ENCODE results near the gene DDX46. TPM values are rescaled to one million over a fixed set of nuclear protein-coding genes. Genes with fewer than 3 reads are reported as not detected.
"Not testable (repeated sequence)": the region's sequence is repeated elsewhere in the genome, so short reads cannot be mapped to it uniquely, and the experiment has no call there.

Gene DDX46
- total RNA-seq, 2 donors from 2014 or later = 55.2 to 99.2 TPM

GRCh38 chr5:134767528-134768291 is 9.1 kb downstream of the DDX46 start:
- not testable (repeated sequence) for H3K4me3 Mint-ChIP-seq; ATAC-seq (replicated peaks); H3K9me3 Mint-ChIP-seq; H3K4me1 Mint-ChIP-seq; H3K27me3 Mint-ChIP-seq; H3K27ac Mint-ChIP-seq
- H3K36me3 Mint-ChIP-seq (ENCODE audit: low read depth) = peaks cover 98% of the 10 kb centered on the region

- no peaks in the 10 kb centered on the region for H3K9me3 Mint-ChIP-seq
- ATAC-seq (replicated peaks) = no peak
- H3K27me3 Mint-ChIP-seq = no peaks in the 10 kb centered on the region
- H3K4me1 Mint-ChIP-seq = no peaks in the 10 kb centered on the region
- H3K27ac Mint-ChIP-seq = no peak overlapping the region
- no peak overlapping the region for H3K4me3 Mint-ChIP-seq
- H3K36me3 Mint-ChIP-seq (ENCODE audit: low read depth) = peaks cover 100% of the 10 kb centered on the region
Observed at GRCh38 chr5:134769206-134769605, 10.6 kb downstream of the DDX46 start.

- H3K27me3 Mint-ChIP-seq = no peaks in the 10 kb centered on the region
Observed at GRCh38 chr5:134772461-134773125, 14.0 kb downstream of the DDX46 start.

GRCh38 chr5:134777366-134777765 is 18.8 kb downstream of the DDX46 start:
- H3K27me3 Mint-ChIP-seq = no peaks in the 10 kb centered on the region
- H3K9me3 Mint-ChIP-seq = no peaks in the 10 kb centered on the region
- H3K36me3 Mint-ChIP-seq (ENCODE audit: low read depth) = peaks cover 95% of the 10 kb centered on the region
- ATAC-seq (replicated peaks) = no peak
- H3K27ac Mint-ChIP-seq = no peak overlapping the region
- H3K4me3 Mint-ChIP-seq = no peak overlapping the region
- H3K4me1 Mint-ChIP-seq = no peaks in the 10 kb centered on the region

More at GRCh38 chr5:134772461-134773125, 14.0 kb downstream of the DDX46 start:
- H3K36me3 Mint-ChIP-seq (ENCODE audit: low read depth) = peaks cover 100% of the 10 kb centered on the region
- no peak overlapping the region for H3K27ac Mint-ChIP-seq
- no peak for ATAC-seq (replicated peaks)
- H3K4me1 Mint-ChIP-seq = no peaks in the 10 kb centered on the region
- H3K4me3 Mint-ChIP-seq = no peak overlapping the region
- H3K9me3 Mint-ChIP-seq = no peaks in the 10 kb centered on the region

- no peaks in the 10 kb centered on the region for H3K9me3 Mint-ChIP-seq
- peaks cover 98% of the 10 kb centered on the region for H3K36me3 Mint-ChIP-seq (ENCODE audit: low read depth)
- H3K27ac Mint-ChIP-seq = peak overlapping the region; percentile 66
- ATAC-seq (replicated peaks) = no peak
- no peaks in the 10 kb centered on the region for H3K4me1 Mint-ChIP-seq
- H3K4me3 Mint-ChIP-seq = no peak overlapping the region
- no peaks in the 10 kb centered on the region for H3K27me3 Mint-ChIP-seq
Observed at GRCh38 chr5:134784241-134784920, 25.8 kb downstream of the DDX46 start.

GRCh38 chr5:134784946-134785620 is 26.5 kb downstream of the DDX46 start:
- Mint-ChIP-seq H3K36me3 (ENCODE audit: low read depth) (peaks cover 98% of the 10 kb centered on the region), H3K27ac (peak overlapping the region; percentile 66), H3K4me1 (no peaks in the 10 kb centered on the region), H3K27me3 (no peaks in the 10 kb centered on the region), H3K4me3 (no peak overlapping the region), H3K9me3 (no peaks in the 10 kb centered on the region)
- ATAC-seq (replicated peaks) = no peak

- Mint-ChIP-seq H3K36me3 (ENCODE audit: low read depth) (peaks cover 99% of the 10 kb centered on the region), H3K4me3 (no peak overlapping the region), H3K9me3 (no peaks in the 10 kb centered on the region), H3K27ac (no peak overlapping the region), H3K4me1 (no peaks in the 10 kb centered on the region), H3K27me3 (no peaks in the 10 kb centered on the region)
- no peak for ATAC-seq (replicated peaks)
Observed at GRCh38 chr5:134787692-134788091, 29.1 kb downstream of the DDX46 start.

GRCh38 chr5:134791580-134791979 is 33.0 kb downstream of the DDX46 start:
- Mint-ChIP-seq H3K36me3 (ENCODE audit: low read depth) (peaks cover 97% of the 10 kb centered on the region), H3K4me1 (no peaks in the 10 kb centered on the region), H3K9me3 (no peaks in the 10 kb centered on the region), H3K27ac (no peak overlapping the region), H3K4me3 (no peak overlapping the region), H3K27me3 (no peaks in the 10 kb centered on the region)
- no peak for ATAC-seq (replicated peaks)

GRCh38 chr5:134792286-134792685 is 33.7 kb downstream of the DDX46 start:
- Mint-ChIP-seq H3K9me3 (no peaks in the 10 kb centered on the region), H3K27me3 (no peaks in the 10 kb centered on the region), H3K27ac (no peak overlapping the region), H3K36me3 (ENCODE audit: low read depth) (peaks cover 97% of the 10 kb centered on the region), H3K4me3 (no peak overlapping the region), H3K4me1 (no peaks in the 10 kb centered on the region)
- no peak for ATAC-seq (replicated peaks)

- ATAC-seq (replicated peaks) = no peak
- H3K27me3 Mint-ChIP-seq = no peaks in the 10 kb centered on the region
- H3K9me3 Mint-ChIP-seq = no peaks in the 10 kb centered on the region
- H3K27ac Mint-ChIP-seq = no peak overlapping the region
- H3K36me3 Mint-ChIP-seq (ENCODE audit: low read depth) = peaks cover 97% of the 10 kb centered on the region
- no peaks in the 10 kb centered on the region for H3K4me1 Mint-ChIP-seq
- no peak overlapping the region for H3K4me3 Mint-ChIP-seq
Observed at GRCh38 chr5:134793111-134793510, 34.5 kb downstream of the DDX46 start.

GRCh38 chr5:134794082-134794481 is 35.5 kb downstream of the DDX46 start:
- H3K4me3 Mint-ChIP-seq = no peak overlapping the region
- H3K27me3 Mint-ChIP-seq = no peaks in the 10 kb centered on the region
- peaks cover 5% of the 10 kb centered on the region for H3K4me1 Mint-ChIP-seq
- peaks cover 97% of the 10 kb centered on the region for H3K36me3 Mint-ChIP-seq (ENCODE audit: low read depth)
- H3K9me3 Mint-ChIP-seq = no peaks in the 10 kb centered on the region
- peak overlapping the region; percentile 41 for H3K27ac Mint-ChIP-seq
- no peak for ATAC-seq (replicated peaks)

- H3K27ac Mint-ChIP-seq = no peak overlapping the region
- H3K36me3 Mint-ChIP-seq (ENCODE audit: low read depth) = peaks cover 97% of the 10 kb centered on the region
- peaks cover 5% of the 10 kb centered on the region for H3K4me1 Mint-ChIP-seq
- H3K4me3 Mint-ChIP-seq = no peak overlapping the region
- no peaks in the 10 kb centered on the region for H3K9me3 Mint-ChIP-seq
- H3K27me3 Mint-ChIP-seq = no peaks in the 10 kb centered on the region
- no peak for ATAC-seq (replicated peaks)
Observed at GRCh38 chr5:134794819-134795218, 36.2 kb downstream of the DDX46 start.

- Mint-ChIP-seq H3K4me3 (no peak overlapping the region), H3K4me1 (peaks cover 5% of the 10 kb centered on the region), H3K36me3 (ENCODE audit: low read depth) (peaks cover 96% of the 10 kb centered on the region), H3K27me3 (no peaks in the 10 kb centered on the region), H3K27ac (peak overlapping the region; percentile 72), H3K9me3 (no peaks in the 10 kb centered on the region)
- peak; percentile 86 for ATAC-seq (replicated peaks)
Observed at GRCh38 chr5:134798468-134798867, 39.9 kb downstream of the DDX46 start.

GRCh38 chr5:134803821-134804220 is 45.2 kb downstream of the DDX46 start:
- no peak overlapping the region for H3K27ac Mint-ChIP-seq
- H3K27me3 Mint-ChIP-seq = no peaks in the 10 kb centered on the region
- peaks cover 88% of the 10 kb centered on the region for H3K36me3 Mint-ChIP-seq (ENCODE audit: low read depth)
- H3K9me3 Mint-ChIP-seq = no peaks in the 10 kb centered on the region
- H3K4me3 Mint-ChIP-seq = no peak overlapping the region
- H3K4me1 Mint-ChIP-seq = no peaks in the 10 kb centered on the region
- ATAC-seq (replicated peaks) = no peak
